A673 (cell line): ENCODE results near the gene AHSG. TPM values are rescaled to one million over a fixed set of nuclear protein-coding genes. Genes with fewer than 3 reads are reported as not detected.
A peak's percentile ranks its signal among the peaks of the same experiment; 100 is the strongest.

ENCODE experiments used
- BruUV-seq: library from RNA; stranded (reverse); fragments of 400-500 nt; replicated peaks from 2 replicates; lab custom pipeline; 2021; lab: Mats Ljungman, UMichigan
- CTCF ChIA-PET: fragments of 300-600 bp; sonication (Branson Sonifier 250); formaldehyde crosslinking; loops from one replicate; lab custom pipeline; 2022; ENCODE audit warnings: antibody characterized with exemption; lab: Charles Lee
- POLR2A ChIA-PET: fragments of 300-600 bp; sonication (Branson Sonifier 250); formaldehyde crosslinking; loops from one replicate; lab custom pipeline; 2022; ENCODE audit warnings: antibody characterized with exemption; ENCODE audit not compliant: low non-redundant PET; lab: Charles Lee
- DNase-seq: peaks from one replicate; pipeline ENCODE4 v3.0.0-alpha.2; 2015; ENCODE audit warnings: low spot score
- H3K27ac ChIP-seq: fragments of 200-600 bp; sonication (generic); 2 replicates; pipeline ENCODE4 v1.5.1; 2016; ENCODE audit warnings: mixed run types, low read depth, mild to moderate bottlenecking, mixed read lengths, antibody characterized with exemption, low read length; ENCODE audit not compliant: poor library complexity, severe bottlenecking
- H3K27me3 ChIP-seq: fragments of 200-600 bp; sonication (generic); replicated peaks from 2 replicates; pipeline ENCODE4 v1.6.1; 2017; ENCODE audit warnings: mixed run types, low read depth, mild to moderate bottlenecking, mixed read lengths, antibody characterized with exemption, low read length; ENCODE audit not compliant: insufficient read depth, poor library complexity
- H3K36me3 ChIP-seq: fragments of 200-600 bp; sonication (generic); 2 replicates; pipeline ENCODE4 v1.6.1; 2016; ENCODE audit warnings: mixed run types, mild to moderate bottlenecking, mixed read lengths, antibody characterized with exemption, low read length; ENCODE audit not compliant: insufficient read depth, poor library complexity, severe bottlenecking
- H3K4me1 ChIP-seq: fragments of 200-600 bp; sonication (generic); 2 replicates; pipeline ENCODE4 v1.6.1; 2017; ENCODE audit warnings: mixed run types, mild to moderate bottlenecking, mixed read lengths, antibody characterized with exemption, low read length; ENCODE audit not compliant: insufficient read depth, poor library complexity, severe bottlenecking
- H3K4me3 ChIP-seq: fragments of 200-600 bp; sonication (generic); 2 replicates; pipeline ENCODE4 v1.5.1; 2016; ENCODE audit warnings: low read depth, mixed run types, mild to moderate bottlenecking, mixed read lengths, low read length; ENCODE audit not compliant: poor library complexity, severe bottlenecking
- H3K9me3 ChIP-seq: fragments of 200-600 bp; sonication (generic); 2 replicates; pipeline ENCODE4 v1.6.1; 2016; ENCODE audit warnings: mixed run types, low read depth, mild to moderate bottlenecking, mixed read lengths, antibody characterized with exemption, low read length; ENCODE audit not compliant: poor library complexity, severe bottlenecking
- CTCF ChIP-seq: fragments of 300-800, 200-600 bp; sonication (generic); conservative IDR thresholded peaks from 2 replicates; pipeline ENCODE4 v1.5.1; 2017; ENCODE audit warnings: low read depth, mild to moderate bottlenecking, antibody characterized with exemption, low read length, moderate library complexity, mixed read lengths
- EZH2 ChIP-seq: fragments of 200-600 bp; sonication (generic); IDR thresholded peaks from 2 replicates; pipeline ENCODE4 v1.6.1; 2017; ENCODE audit warnings: borderline replicate concordance, low read depth, mild to moderate bottlenecking, mixed read lengths, antibody characterized with exemption, low read length; ENCODE audit not compliant: poor library complexity, severe bottlenecking
- intact Hi-C: fragments of 100-400 bp; cut with micrococcal nuclease; formaldehyde crosslinking; loops from one replicate; pipeline ENCODE4 v1.10.0; 2022; ENCODE audit not compliant: unreplicated experiment
- total RNA-seq: library from RNA; stranded (reverse); gene quantifications from 2 replicates; pipeline ENCODE4 v1.2.3, GENCODE V29; 2021

AHSG gene
- total RNA-seq, 1 experiment from 2014 or later = 4.9 TPM

GRCh38 chr3:186639778-186640472, 27.1 kb downstream of the AHSG start, which contains the start of gene FETUB:
Gene FETUB, plus strand, starts transcription at chr3:186640399. Its CDS starts 62 bp downstream, at chr3:186640461.
- no peaks in the 10 kb centered on the region for H3K27me3 ChIP-seq
- POLR2A ChIA-PET = no interaction called here
- intact Hi-C loops = no loop called here

GRCh38 chr3:186640473-186640818, 27.6 kb downstream of the AHSG start:
- Histone ChIP-seq H3K9me3 (no peaks in the 10 kb centered on the region), H3K36me3 (no peaks in the 10 kb centered on the region), H3K4me1 (no peaks in the 10 kb centered on the region), H3K27ac (no peak overlapping the region), H3K4me3 (no peak overlapping the region), H3K27me3 (no peaks in the 10 kb centered on the region)
- DNase-seq = peak; percentile 51
- intact Hi-C loops = no loop called here
- no peak for TF ChIP-seq CTCF
- TF ChIP-seq EZH2 = no peak
- CTCF ChIA-PET = no interaction called here
- POLR2A ChIA-PET = no interaction called here
- no TSS peak for BruUV-seq

More at GRCh38 chr3:186639778-186640472, 27.1 kb downstream of the AHSG start, which contains the start of gene FETUB:
- Histone ChIP-seq H3K27ac (no peak within 1 kb of the TSS), H3K4me3 (no peak within 1 kb of the TSS), H3K36me3 (no peaks in the 10 kb centered on the region), H3K9me3 (no peaks in the 10 kb centered on the region), H3K4me1 (no peaks in the 10 kb centered on the region)
- CTCF ChIA-PET = no interaction called here
- BruUV-seq = no TSS peak
- no peak for DNase-seq
- TF ChIP-seq CTCF = no peak
- no peak for TF ChIP-seq EZH2

GRCh38 chr3:186640929-186641328, 28.1 kb downstream of the AHSG start:
- Histone ChIP-seq H3K4me1 (no peaks in the 10 kb centered on the region), H3K36me3 (no peaks in the 10 kb centered on the region), H3K9me3 (no peaks in the 10 kb centered on the region), H3K27ac (no peak overlapping the region), H3K27me3 (no peaks in the 10 kb centered on the region), H3K4me3 (no peak overlapping the region)
- ChIA-PET CTCF (no interaction called here), POLR2A (no interaction called here)
- DNase-seq = no peak
- intact Hi-C loops = no loop called here
- BruUV-seq = no TSS peak
- TF ChIP-seq CTCF = no peak
- TF ChIP-seq EZH2 = no peak
